SK-N-MC (cell line): ENCODE data around the gene HS6ST1.

Experiments used
- EZH2 ChIP-seq: fragments of 200-600 bp; sonication (generic); IDR thresholded peaks from one replicate; pipeline ENCODE4 v1.6.1; 2017; ENCODE audit warnings: antibody characterized with exemption
- FOXP2 ChIP-seq: optimal IDR thresholded peaks from 2 replicates; pipeline ENCODE3; 2011; ENCODE audit warnings: mild to moderate bottlenecking, moderate library complexity; ENCODE audit not compliant: insufficient read depth; ENCODE audit errors: extremely low read length, control extremely low read depth
- POLR2AphosphoS5 ChIP-seq: IDR thresholded peaks from 2 replicates; pipeline ENCODE4 v1.6.1; 2012; ENCODE audit warnings: mild to moderate bottlenecking, low read depth, low read length, borderline replicate concordance

- TF ChIP-seq EZH2 (no peak), POLR2AphosphoS5 (no peak), FOXP2 (no peak)
Measured at GRCh38 chr2:128301501-128301966, 17.1 kb downstream of the HS6ST1 start.
